Fibroblast of upper back skin (primary cell): Measurements from ENCODE around the gene NRIP1.

ENCODE experiments used
- DNase-seq: peaks from one replicate; pipeline ENCODE4 v3.0.0-alpha.2; 2013

The NRIP1 gene, protein sequence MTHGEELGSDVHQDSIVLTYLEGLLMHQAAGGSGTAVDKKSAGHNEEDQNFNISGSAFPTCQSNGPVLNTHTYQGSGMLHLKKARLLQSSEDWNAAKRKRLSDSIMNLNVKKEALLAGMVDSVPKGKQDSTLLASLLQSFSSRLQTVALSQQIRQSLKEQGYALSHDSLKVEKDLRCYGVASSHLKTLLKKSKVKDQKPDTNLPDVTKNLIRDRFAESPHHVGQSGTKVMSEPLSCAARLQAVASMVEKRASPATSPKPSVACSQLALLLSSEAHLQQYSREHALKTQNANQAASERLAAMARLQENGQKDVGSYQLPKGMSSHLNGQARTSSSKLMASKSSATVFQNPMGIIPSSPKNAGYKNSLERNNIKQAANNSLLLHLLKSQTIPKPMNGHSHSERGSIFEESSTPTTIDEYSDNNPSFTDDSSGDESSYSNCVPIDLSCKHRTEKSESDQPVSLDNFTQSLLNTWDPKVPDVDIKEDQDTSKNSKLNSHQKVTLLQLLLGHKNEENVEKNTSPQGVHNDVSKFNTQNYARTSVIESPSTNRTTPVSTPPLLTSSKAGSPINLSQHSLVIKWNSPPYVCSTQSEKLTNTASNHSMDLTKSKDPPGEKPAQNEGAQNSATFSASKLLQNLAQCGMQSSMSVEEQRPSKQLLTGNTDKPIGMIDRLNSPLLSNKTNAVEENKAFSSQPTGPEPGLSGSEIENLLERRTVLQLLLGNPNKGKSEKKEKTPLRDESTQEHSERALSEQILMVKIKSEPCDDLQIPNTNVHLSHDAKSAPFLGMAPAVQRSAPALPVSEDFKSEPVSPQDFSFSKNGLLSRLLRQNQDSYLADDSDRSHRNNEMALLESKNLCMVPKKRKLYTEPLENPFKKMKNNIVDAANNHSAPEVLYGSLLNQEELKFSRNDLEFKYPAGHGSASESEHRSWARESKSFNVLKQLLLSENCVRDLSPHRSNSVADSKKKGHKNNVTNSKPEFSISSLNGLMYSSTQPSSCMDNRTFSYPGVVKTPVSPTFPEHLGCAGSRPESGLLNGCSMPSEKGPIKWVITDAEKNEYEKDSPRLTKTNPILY (N-terminal part only)

DNA sequence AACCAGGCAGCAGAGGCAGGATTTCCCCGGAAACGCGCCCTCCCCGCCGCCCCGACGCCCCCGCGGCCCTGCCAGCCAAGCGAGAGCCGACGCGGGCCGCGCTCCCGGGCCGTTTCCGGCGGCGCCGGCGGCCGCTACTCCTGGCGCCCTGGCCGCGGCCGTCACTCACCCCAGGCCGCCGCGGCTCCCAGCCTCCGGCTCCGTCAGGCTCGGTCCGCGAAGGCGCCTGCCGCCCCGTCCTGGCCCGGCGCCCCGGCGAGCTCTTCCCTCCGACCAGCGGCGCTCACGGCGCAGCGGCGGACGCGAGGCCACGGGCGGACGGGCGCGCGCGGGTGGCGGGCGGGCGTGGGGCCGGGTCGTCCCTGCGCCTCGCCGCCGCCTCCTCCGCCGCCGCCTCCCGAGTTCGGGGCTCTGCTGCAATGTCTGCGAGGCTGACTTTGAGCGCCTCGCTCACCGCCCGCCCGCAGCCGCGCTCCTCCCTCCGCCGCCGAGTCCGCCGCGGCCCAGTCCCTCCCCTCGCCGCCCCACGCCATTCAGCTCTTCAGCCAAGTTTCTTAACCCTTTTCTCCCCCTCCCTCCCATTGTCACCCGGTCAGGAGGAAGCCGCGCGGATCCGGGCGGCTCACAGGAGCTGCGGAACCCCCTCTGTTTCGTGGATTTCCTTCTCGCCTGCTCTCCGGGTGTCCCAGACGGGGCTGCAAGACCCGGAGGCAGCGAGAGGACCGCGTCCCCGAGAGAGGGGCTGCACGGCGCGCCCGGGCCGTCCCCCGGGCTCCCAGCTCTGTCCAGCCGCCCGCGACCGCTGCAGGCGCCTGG, at the start of gene NRIP1:
TSS of gene NRIP1 (minus strand) at position 425 of the 816 bp plus-strand sequence. CDS start 96,808 bp downstream, outside the sequence.
- peak; percentile 90 for DNase-seq

DNA sequence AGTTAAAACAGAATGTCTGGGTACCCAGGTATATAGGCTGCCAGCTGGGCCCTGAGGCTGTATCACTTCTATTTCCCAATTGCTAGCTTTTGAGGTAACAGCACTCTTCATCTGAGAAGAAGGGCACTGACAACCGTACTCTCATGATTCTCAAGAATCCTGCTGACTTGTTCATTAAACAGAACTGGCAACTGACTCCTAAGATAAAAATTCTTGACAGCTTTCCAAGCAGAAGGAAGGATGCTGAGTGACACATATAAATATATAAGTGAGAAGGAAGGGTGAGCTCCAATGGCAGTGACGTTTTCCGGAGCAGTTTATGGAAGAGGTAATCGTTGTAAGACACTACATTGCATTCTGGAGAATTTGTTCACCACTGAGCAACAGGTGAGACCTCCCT, 48.1 kb upstream of the NRIP1 start:
- DNase-seq: no peak

DNA sequence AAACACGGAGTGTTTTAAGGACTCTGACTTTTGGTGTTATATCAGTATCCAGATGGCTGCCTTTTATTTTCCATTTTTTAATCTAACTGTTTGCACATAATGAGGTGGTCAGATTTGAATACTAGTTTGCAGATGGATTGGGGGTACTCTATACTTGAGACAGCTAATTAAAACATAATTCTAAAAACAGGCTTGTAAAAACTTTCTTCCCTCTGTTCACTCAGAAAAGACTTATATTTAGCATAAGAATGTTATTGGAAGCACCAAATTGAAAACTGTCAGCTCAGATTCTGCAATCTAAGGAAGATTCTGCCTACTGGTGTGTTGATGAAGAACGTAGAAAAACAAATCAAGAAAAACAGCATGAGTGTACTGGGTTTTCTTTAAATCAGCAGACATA, 44.0 kb upstream of the NRIP1 start:
- no peak for DNase-seq

DNA sequence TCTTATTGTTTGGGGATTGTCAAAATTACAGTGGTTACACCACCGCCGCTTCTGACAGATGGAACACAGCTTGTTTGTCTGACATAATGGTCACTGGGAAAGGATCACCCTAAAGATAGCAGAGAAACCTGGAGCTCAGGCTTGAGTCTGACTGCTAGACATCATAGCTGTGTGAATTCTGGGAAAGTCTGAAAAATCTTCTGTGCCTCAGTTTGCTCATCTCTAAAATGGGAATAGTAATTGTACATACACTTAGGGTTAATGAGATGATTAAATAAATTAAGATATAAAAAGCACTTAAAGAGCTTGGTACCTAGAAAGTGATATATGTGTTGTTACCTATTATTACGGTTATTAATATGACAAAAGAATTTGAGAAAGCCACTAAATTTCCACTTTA, 39.7 kb upstream of the NRIP1 start:
- DNase-seq: no peak

DNA sequence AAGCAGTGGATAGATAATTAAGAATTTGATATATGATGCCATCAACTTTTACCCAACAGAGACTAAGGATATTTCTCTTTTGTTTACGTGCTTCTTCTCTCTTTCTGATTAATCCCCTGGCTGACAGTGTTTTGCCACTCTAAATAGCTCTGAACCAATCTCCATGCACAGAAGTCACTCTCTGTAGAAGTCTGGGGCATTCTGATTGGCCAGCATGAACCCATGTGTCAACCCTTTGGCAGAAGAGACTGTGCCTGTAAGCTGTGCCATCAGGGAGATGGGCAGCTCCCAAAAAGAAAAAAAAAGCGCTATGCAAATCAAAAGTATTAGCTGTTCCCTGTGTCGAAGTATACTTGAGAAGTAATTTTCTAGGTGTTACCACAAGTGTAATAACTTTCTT, 34.1 kb upstream of the NRIP1 start:
- DNase-seq: no peak

DNA sequence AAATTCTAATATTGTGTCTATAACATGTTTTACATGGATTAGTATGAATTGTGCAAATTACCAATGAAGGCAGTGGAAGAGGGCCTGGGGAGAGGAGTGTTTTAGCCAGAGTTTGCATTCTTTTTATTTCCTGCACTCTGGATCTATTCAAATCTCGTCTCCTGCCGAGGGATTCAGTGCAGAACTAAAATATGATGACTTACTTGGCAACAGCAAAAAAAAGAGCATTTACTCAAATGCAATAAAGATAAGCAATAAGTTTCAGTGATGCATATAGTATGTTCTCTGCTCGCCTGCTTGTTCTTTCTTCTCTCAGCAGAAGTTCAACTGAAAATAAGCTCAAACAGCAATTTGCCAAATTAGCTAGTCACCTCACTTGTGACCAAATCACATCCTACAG, 33.4 kb upstream of the NRIP1 start:
- DNase-seq: no peak

DNA sequence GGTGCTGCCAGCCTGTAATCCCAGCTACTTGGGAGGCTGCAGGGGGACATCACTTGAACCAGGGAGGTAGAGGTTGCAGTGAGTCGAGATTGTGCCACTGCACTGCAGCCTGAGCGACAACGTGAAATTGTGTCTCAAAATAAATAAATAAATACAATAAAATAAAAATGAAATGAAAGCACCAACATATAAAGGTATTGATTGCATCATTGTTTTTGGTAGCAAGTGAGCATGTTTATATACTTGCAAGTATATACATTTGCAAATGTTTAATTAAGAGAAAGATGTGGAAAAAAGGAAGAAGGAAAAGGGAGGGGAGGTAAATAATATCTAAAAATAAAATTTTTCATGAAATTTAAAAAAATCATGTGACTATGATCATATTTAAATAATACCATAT, 32.8 kb upstream of the NRIP1 start:
- DNase-seq: no peak

DNA sequence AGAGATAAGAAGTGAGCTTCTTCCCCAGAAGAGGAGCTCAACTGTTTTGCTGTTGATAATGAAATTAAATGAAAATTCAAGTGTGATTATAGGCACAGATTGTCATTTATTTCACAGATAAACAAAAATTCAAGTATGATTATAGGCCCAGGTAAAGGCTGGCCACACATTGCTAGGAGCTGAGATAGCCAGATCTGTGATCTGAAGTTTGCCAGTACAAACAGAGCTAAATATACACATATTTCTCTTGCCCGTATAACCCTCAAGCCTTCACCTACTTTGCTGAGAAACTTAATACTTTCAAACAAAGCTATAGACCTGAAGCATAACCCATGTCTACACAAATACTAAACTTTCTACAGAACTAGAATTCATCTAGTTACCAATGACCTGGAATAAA, 31.3 kb upstream of the NRIP1 start:
- DNase-seq: no peak

DNA sequence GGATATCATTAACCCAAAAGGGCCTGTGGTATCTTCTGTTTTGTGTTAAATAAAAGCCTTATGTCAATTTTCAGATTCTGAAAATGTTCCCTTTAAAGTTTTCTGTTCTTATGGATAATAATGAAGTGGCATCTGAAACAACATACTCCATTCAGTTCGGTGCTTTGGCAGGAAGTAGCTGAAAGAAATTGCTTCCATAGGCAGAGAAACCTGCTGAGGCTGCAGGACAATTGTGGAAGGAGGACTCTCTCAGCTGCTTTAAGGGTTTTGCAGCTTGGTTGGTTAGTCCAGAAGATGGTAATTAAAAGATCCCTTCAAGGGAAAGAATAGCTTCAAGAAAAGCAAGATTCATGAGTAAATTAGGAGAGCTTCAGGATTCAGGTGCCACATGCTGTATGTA, 30.5 kb upstream of the NRIP1 start:
- DNase-seq: no peak

DNA sequence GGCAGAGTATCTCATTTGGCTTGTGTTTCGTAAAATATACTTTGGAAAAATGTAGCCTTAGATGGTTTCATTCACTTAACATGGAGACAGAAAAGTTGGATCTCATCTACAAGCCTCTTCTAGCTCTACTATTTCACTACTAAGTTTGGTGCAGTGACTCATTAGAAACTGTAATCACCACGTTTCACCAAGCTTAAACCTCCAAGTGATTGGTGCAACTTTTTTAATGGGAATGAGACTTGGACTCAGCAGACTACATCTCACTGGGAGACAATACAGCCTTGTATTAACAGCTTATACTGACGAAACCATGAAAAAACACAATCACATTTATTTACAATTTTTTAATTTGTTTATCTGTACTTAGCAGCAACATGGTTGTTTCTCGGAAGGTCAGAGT, 29.9 kb upstream of the NRIP1 start:
- DNase-seq: no peak

DNA sequence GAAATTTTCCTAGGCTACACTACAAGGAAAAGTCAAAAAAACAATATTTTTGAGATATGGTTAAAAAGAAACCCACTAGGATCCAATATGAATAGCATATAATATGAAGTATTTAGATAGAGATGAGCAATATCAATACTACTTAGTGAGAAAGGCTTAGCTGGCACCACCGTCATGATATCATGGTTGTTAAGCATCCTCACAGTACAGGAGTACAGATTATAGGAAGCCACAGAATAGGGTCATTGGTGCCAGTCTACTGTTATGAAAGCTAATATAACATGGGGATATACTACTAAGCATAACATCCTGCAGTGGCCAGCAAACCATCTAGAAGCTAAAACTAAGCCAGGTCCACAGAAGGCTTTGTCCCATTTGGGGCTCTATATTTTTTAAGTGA, 28.4 kb upstream of the NRIP1 start:
- DNase-seq: no peak

DNA sequence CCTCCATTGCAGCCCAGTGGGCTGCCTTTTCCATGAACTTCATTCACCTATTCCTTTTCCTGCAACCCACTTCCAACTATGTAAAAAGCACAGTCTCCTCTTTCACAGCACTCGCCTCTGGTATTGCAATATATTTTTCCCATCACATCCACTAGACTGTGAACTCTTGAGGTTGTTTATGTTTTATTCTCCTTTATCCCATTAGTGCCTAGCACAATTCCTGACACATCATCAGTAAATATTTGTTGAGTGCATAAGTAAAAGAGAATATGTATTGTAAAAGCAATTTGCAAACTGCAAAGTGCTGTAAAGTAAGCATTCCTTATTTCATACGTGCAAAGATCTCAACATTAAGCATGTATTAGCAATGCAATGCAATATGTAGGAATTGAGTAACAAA, 27.9 kb upstream of the NRIP1 start:
- DNase-seq: no peak

DNA sequence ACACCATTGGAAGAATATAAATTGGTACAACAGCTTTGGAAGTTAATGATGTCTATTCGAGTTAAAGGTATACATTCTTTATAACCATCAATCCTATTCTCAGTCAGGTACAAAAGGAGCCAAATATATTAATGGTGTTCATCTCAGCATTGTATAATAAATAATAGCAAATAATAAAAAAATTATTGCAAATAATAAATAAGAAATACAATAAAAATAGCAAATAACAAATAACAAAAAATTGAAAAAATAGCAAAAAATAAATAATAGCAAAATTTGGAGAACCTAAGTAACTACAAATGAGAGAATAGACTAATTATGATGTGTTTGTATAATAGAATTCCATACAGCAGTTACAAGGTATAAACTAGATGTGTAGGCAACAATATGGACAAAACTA, 25.6 kb upstream of the NRIP1 start:
- DNase-seq: no peak

DNA sequence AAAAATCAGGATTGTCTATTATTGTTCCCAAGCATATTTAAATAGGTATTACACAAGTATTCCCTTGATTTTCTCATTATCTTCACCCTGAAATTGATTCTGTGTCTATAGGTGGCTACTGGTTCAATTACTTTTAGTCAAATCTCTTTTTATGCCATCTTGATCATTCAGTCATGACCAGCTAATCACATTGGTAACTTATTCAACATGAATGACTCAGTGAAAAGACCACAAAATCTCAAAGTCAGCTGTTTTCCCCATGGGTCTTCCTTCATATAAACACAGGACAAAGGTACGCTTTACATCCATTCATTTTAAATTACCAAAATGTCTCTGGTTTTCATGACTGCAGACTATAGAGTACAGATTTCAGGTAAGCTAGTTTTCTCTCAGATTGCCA, 23.7 kb upstream of the NRIP1 start:
- no peak for DNase-seq

DNA sequence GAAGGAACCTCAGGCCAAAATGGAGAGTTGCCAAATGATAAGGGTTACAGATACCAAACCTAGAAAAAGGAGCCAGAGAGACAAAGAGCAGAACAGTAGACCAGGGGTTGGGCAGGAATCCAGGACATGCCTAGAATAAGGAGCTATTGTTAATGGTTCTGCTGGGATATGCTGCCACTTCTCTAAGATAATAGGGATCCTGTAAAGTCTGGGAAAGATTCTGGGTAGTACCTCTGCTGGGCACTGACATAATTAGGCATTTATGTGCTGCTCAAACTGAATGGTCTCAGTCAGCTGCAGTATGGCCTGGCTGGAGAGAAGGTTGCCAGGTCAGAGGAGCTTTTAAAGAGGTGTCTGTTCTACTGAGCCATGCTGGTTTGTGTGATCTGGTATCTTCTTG, 19.9 kb upstream of the NRIP1 start:
- DNase-seq: no peak

DNA sequence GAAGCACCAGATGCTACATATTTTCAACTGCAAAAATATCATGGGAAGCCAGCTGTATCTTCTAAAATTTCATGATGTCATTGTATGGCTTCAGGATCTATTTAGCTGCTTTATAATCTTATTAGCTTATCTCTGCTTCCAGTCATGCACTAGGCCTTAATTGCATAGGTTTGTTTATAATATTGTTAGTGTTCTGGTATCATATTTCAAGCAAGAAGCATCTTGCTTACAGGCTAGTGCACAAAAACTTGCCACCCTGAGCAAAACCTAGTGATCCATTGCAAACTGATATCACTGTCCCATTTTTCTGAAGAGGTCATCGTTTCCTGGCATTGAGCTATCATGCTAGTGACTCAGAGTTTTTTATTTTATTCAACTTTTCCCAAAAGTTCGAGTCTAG, 15.7 kb upstream of the NRIP1 start:
- no peak for DNase-seq

DNA sequence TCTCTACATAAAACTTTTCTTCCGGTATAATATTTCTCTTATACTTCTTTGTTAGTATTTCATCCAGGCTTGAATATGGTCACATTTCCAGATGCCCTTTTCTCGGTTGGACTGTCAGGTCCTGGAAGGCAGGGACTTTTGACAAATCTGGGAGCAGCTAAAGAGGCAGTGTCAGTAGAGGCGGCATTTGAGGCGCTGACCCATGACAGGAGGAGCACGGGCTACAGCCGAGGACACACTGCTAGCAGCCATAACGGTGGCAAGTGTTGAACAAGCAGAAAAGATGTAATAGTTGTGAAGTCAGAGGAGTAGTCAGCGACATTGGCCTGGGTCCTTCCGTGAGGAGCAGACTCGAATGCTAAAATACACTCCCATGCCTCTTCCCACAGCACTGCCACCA, 14.5 kb upstream of the NRIP1 start:
- no peak for DNase-seq

DNA sequence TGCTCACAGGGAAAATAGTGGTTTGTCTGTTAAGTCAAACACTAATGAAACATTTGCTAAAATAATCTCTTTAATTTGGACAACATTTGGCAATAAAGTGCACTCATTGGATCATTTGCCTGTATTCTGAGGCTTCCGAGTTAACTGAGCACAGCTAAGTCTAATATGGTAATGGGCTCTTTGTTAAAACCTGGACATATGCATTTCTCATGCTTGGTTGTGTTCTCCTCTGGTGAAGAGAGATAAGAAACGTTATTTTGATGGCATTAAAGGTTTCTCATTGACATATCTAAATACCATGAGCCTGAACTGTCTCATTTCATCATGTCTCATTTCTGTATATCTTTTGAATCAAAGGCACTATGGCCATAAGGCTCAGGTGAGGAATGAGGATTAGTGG, 13.4 kb upstream of the NRIP1 start:
- no peak for DNase-seq

DNA sequence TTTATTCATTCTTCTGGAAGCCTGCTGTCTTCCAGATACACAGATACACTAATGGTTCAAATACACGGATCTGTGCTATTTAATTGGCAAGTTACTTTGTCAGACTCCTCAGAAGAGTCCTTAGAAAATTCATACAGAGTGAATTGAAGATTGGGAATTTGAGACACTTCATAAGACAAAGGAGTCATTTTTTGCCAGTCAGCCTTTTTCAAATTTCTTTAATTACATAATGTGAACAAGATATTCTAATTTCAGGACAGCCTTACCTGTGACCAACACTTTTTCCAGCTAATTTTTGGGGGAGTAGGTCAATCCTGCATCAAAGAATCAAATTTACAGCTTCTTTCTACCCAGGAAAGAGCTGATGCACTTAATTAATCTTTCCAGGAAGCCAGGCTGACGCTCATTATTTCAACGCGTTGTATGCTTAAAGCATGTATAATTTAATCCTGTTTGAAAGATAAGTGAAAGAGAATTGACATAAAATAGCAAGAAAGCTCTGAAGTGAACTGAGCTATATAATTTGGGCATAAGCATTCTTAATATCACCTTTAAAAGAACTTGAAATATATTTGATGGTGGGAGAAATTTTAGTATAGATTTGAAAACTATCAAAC, 12.8 kb upstream of the NRIP1 start:
- no peak for DNase-seq

DNA sequence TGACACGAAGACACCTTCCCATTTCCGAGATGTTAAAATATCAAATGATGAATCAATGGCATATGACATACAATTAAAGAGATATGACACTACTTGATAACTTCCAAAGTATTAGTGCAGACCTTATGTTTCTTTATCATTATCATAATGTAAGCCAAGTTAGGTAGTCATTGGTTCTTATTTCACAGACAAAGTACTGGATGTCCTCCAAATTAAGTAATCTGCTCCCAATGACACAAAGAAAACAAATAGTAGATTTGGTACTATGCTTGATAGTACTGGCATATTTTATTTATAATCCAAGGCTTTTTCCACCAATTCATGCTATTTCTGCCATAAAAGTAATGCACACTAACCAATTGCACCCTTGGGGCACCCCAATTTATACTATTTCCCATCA, 11.9 kb upstream of the NRIP1 start:
- DNase-seq: no peak

DNA sequence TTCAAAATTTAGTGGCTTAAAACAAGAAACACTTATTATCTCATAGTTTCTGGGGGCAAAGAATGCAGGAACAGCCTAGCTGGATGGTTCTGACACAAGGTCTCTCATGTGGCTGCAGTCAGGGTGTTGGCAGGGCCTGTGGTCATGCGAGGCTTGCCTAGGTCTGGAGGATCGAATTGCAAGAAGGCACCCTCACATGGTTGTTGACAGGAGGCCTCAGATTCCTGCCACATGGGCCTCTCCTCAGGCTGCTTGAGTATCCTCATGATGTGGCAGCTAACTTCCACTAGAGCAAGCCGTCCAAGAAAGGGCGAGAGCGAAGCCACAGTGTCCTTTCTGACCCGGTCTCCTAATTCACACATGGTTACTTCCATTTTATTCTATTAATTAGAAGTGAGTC, 6.2 kb upstream of the NRIP1 start:
- DNase-seq: no peak

DNA sequence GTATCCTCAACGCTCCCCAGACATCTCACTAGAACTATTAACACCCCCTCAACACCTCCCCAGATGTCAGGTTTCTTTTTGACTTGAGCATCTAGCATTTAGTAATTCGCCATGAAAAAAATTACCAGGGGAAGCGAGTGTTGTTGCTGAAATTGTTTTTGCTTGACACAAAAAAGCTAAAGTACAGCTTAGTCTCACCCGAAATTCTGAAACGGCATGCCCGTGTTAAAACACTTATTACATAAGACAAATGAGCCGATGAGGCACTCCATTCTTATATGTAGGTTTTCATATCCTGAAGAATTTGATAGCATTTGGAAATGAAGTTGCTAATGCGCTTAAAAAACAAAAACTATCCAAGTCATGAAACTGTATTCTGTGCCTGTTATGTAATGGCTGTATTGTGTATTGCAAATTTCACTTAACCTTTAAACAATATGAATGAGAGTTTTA, 1.3 kb upstream of the NRIP1 start:
- DNase-seq: no peak
